Activated T-helper 1 cell treated with anti-CD3 and anti-CD28 coated beads, Interleukin-2, amount 50 U/mL, for 16 hours (primary cell): ENCODE data around the gene ADGRD1.
"Not testable (repeated sequence)": the region's sequence is repeated elsewhere in the genome, so short reads cannot be mapped to it uniquely, and the experiment has no call there.

Source experiments
- DNase-seq, 2 donors: peaks; one replicate each; pipeline ENCODE4 v3.0.0-alpha.2; 2020; ENCODE audit warnings: low read depth in 1 of 2, low spot score in 1 of 2

The ADGRD1 gene

DNA sequence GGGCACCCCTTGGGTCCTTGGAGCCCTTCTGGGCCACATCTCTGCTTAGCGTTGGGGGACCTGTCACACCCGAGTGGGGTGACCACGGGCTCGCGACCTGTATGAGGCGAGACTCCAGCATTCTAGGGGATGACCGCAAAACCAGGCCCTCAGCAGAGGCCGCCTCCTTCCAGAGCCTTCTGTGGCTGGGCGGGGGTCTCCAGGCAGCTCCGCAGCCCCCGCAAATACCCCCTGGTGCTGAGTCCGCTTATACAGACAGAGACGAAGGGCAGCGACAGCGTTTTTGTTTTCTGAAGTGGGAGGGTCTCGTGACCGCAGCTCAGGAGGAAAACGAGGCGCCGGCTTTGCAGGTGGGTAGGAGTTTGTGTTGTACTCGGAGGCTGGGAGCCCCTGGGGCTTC lies 116.4 kb downstream of the ADGRD1 start:
- not testable (repeated sequence) for DNase-seq

DNA sequence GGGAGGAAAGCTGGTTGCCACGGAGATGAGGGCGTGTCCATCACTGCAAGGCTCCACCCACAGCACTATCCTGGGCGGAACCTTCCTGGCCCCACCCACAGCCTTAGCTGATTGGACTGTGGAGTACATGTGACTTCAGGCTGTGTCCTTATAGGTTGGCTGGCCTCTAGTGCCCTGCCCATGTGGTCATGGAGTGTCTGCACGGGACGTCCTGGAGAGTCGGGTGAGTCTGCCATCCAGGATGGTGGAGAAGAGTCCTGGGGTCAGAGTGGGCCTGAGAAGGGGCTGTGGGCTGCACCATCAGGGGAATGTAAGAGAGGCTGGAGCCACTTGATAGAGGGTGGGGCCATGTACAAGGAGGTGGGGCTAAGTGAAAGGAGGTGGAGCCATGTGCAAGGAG lies 117.0 kb downstream of the ADGRD1 start:
- not testable (repeated sequence) for DNase-seq

- not testable (repeated sequence) for DNase-seq
These were observed 117.6 kb downstream of the ADGRD1 start for GRCh38 chr12:131071234-131071820.

DNA sequence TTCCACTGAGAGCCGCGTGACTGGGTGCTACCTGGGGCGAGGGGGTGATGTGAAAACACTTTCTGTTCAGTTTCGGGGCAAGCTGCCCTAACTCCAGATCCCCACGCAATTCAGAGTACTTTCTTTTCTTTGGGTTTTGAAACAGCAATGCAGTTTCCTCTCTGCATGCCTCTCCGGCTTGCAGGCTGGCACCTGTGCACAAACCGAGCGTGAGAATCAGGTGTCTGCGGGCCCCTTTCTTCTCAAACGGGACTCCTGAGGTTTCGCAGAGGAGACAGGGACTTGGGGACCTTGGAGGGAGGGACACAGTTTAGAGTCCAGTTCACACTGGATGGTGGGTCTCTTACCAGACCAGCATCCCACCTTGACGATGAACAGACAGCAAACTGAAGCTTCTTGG lies 118.2 kb downstream of the ADGRD1 start:
- not testable (repeated sequence) for DNase-seq

DNA sequence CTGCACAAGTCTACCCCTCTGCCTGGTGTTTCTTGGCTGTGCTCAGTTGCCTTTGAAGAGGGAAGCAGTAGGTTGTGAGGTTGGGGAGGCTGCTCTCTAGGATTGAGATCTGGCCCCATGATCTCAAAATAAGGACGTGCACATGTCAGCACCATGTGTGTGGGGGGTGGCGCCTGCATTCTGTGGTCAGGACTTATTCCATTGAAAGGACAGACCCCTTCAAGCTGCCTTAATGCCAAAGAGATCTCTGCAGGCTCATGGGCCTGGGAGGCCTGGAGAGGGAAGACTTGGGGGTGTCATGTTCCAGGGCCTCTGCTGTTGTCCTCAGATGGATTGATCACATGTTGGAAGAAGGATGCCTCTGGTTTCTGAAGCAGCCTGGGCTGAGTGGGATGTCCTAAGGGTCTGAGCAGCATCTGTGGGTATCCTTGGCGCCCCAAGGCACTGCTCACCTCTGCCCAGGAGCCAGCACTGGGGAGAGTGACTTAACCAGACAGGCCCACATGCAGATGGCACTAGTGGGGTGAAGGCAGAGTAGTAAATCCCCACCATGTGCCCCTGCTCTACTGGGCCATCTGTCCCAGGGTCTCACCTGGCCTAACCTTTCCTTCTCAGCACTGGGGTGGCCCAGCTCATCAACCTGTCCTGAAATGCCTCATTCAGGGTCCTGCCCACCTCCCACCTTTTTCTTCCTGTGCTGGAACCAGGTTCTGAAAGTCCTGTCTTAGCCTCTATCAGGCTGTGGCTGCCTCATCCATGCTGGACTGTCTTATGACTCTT lies 118.9 kb downstream of the ADGRD1 start:
- no peak for DNase-seq

DNA sequence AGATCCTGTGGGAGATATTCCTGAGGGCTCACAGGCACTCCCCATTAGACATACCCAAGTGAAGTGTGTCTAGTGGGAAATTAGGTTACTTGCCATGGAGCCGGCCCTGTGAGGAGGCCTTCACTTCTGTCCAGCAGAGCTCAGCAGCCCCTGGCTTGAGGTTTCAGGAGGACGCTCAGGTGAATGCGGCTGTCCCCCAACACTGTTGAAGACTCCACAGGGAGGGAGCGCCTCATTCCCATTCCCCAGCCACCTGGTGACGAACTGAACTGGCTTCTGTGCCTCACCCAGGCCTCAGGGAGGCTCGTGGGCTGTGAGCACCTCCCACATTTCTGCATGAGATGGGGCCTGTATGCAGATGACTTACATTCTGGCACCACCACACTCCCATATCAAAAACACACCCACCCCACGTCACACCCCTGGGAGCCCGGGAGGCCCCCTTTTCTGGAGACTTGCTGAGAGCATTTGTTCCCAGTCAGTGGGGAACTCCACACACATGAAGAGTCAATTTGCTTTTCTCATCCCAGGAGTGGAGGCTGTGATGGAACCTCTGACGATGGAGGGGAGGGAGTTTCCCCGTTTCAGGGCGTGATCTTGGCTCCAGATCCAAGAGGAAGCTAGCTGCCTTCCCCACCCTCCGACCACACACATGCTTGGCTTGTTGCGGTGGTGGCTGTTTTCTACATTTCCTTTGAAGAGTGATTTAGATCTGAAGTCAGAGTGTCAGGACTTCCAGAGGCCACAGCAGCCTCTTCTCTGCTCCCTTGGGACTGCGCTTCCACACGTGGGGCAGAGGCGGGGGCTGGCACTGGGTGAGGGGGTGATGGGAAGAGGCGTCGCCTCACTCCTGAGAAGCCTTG lies 120.7 kb downstream of the ADGRD1 start:
- no peak for DNase-seq

- no peak for DNase-seq
These were observed 121.5 kb downstream of the ADGRD1 start for GRCh38 chr12:131075194-131075593.

DNA sequence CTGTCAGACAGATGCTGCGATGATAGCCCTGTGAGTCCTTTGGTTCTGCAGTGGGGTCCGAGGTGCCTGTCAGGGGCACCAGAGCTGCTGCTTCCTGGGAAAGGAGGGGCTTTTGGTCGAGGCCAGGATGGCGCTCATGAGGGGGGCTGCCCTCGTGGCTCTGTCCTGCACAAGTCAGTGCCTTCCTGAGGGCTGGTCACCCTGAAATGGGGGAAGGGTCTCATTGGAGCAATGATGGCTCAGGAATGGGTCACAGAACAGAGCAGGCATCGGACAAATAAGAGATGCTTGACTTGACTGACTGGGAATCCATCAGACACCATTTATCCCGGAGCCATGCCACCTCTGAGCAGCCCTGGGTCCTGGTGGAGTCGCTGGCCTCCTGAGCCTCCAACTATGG lies 121.9 kb downstream of the ADGRD1 start:
- DNase-seq, result no peak

DNA sequence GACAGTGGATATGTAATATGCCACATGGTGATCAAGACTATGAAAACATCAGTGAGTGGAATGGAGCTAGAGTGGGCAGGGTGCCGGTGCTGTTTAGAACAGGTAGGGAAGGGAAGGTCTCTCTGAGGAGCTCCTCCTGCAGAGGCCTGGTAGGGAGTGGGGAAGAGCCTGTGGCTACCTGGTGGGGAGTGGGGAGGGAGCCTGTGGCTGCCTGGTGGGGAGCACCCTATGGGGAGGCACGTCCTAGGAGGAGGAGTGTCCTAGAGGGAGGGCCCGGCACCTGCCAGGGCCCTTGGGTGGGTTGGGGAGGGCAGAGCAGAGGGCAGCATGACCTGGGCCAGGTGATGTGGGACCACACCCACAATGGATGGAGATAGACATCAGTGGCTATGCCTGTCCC lies 122.6 kb downstream of the ADGRD1 start:
- no peak for DNase-seq

DNA sequence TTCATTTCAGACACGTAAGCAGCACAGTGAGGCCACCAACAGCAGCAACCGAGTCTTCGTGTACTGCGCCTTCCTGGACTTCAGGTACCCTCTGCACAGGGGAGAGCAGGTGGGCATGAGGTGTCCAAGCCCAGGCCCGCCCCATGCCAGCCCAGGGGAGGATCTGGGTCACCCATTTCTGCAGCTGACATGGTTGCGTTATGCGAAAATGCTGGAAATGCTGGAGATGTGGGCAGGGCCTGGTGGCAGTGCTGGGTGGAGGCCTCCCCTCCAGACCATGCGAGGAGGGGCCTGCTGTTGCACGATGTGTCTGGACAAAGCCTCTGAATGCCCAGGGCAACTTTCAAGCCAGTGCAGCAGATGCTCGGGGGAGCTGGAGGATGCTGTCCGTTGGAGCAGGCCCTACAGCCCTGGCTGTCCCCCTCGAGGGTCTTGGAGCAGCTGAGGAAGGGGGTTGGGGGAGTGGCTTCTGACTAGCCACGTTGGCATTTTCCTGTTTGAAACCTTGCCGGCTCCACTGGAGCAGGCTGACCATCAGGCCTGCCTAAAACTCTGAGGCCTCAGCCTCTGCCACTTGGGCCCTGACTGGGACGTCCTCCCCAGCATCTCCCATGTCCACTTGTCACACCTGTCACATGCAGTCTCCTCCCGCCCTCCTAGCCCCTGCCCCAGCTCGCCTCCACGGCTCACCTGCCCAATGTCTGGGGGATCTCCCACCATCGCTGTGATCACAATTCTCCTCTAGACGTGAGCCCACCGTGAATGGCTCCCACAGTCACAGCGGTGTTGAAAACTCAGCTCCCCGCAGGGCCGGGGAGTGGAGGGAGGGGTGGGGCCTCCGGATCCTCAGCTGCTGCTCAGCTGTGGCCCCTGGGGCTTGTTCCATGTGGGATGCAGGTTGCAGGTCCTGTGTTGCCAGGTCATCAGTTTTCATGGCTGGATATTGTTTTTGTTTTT lies 123.4 kb downstream of the ADGRD1 start:
- DNase-seq, result no peak

DNA sequence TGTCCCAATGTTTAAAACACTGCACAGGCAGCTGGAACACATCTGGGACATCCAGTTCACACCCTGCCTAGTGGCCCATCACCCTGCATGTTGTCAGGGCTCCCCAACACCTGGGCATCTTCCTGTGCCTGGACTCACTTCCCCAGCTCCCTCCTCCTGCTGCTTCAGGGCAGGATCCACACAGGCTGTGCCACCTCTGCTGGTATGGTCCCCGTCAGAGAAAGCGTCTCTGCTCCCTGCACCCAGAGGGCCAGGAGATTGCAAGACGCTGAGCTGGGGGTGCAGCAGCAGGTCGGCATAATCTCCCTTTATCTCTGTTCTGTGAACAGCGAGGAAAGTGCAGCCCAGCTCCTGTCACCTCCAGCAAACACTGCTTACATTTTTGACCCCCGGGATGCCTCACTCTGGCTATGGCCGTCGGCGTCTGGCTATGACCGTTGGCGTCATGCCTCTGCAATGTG lies 124.3 kb downstream of the ADGRD1 start:
- DNase-seq, result no peak

GRCh38 chr12:131082290-131083194 lies 128.8 kb downstream of the ADGRD1 start:
- DNase-seq, result no peak

DNA sequence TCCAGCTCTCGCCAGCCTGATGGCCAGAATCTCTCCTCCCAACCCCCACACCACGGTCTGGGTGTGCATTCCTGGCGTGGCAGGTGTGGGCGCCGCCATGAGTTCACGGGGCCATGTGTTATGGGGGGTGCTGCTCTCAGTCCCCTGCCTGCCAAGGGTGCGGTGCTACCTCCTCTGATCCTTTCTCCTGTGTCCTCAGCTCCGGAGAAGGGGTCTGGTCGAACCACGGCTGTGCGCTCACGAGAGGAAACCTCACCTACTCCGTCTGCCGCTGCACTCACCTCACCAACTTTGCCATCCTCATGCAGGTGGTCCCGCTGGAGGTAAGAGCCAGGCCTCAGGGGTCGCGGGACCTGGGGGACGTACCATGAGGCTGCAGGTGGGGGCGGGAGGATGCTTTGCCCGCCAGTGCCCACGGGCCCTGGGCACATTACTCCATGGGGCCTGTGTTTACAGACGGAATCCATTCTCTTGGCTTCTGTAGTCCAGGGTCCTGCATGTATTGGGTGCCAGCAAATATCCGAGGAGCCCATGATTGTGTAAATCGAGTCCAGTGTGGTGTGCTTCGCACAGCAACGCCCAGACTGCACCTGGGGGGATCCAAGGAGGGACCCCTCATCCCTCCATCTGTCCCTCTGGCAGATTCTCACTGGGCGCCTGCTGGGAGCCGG lies 130.8 kb downstream of the ADGRD1 start:
- no peak for DNase-seq

DNA sequence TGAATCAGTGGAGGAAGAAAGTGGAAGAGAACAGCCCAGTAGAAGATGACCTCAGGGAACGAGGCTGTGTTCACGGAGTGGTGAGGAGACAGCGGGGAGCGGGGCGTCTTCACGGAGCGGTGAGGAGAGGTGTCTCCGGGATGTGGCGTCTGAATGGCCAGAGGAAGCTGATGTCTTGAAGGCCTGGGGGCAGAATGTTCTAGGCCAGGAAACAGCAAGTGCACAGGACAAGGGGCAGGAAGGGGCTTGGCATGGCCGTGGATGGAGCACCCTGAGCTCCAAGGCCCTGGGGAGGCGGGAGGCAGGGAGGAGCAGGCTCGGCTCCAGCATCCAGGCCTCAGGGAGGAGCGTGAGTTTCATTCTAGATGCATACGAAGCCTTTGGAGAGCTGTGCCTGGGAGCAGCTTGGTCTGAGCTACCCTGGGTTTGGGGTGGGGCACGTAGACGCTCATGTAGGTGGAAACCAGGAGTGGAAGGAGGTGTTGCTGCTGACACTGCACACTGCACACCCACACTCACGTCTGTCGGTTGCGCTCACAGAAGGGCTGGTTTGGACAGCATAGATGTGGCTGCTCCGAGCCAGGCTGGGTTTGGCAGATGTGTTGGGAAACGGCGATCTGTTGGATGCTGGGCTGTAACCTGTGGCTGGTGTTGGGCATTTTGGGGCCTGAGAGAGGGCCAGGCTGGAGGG lies 131.6 kb downstream of the ADGRD1 start:
- DNase-seq, result no peak

DNA sequence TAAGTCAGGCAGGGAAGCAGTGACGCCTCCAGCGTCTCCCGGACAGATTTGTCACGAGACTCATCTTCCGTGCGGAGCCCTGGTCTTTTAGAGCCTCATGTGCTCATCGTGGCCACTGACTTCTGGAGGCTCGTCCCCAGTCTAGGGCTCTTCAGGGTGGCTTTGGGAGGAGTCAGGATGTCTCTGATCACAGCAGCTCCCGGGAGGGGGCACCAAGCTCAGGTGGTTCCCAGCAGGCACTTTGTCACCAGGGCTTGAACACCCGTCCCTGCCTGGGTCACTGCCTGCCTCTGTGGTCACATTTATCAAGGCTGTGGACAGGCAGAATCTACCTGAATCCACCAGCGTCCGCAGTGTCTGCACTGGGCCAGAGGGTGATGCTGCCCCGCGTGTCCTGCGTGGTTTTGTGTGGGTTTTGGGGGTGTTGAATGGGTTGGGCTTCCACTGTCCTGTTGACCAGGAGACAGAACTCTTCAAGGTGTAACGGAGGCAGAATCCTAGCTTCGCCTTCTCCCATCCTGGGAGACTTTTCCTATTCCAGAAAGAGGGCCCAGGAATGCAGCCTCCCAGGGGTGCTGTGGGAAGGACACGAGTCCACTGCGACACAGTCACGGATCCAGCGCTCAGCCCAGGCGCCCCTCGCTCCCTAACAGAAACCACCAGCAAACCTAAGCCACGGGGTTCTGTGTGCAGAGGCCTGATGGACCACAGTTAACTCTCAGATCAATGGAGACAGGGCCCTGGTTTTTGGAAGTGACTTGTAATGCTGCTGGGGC lies 132.3 kb downstream of the ADGRD1 start:
- DNase-seq, result no peak

DNA sequence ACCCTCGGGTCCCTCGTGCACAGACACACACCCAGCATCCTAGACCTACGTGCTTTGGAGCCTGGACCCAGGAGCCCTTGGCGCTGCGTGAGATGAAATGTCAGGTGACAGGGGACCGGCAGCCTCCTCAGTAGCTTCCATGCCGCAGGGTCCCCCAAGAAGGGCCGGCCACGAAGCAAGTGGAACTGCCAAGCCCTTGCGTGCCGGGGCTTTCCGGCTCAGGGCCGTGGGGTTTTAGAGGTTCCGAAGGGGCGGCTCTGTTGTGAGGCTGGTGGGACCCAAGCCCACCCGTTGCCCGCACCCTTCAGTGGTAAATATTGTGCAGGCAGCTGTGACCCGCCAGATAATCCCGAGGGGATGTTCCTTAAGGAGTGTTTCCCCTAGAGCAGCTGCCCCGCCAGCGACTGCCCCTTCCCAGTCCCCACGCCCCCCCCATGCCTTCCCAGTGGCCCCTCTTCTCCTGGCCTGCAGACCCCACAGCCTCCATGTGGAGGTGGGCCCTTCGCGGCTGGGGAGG lies 133.7 kb downstream of the ADGRD1 start:
- no peak for DNase-seq

DNA sequence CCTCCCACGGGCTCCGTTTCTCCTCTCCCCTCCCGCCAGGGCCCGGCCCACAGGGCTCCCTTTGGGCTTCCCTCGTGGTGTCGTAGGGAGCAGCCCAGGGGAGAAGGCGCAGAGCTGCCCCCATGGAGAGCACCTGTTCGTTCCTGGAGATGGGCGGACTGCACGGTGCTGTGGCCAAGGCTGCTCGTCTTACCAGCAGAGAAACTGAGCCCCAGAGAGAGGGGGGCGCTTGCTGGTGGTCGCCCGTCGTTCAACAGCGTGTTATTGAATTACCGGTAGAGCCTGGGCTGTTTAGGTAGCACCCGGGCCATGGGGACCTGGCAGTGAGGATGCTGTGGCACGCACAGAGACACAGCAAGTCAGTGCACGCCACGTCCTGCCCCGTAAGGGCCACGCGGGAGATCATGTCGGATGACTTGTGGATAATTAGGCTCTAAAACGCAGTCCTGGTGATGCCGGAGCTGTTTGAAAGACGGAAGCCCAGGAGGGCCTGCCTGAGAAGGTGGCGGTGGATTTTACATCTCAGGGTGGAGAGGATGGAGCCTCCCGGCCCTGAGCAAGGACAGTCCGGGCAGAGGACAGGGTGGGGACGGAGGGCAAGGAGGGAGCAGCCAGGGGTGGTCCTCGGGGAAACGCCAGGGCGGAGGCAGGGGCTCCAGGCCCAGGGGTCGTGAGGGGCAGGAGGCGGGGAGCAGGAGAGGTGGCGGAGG lies 134.4 kb downstream of the ADGRD1 start:
- DNase-seq, result no peak
